ENCODE results near the gene SMIM36. TPM values are rescaled to one million over a fixed set of nuclear protein-coding genes. Genes with fewer than 3 reads are reported as not detected.

SMIM36 gene
- total RNA-seq, 1 donor from 2014 or later = not detected

DNA sequence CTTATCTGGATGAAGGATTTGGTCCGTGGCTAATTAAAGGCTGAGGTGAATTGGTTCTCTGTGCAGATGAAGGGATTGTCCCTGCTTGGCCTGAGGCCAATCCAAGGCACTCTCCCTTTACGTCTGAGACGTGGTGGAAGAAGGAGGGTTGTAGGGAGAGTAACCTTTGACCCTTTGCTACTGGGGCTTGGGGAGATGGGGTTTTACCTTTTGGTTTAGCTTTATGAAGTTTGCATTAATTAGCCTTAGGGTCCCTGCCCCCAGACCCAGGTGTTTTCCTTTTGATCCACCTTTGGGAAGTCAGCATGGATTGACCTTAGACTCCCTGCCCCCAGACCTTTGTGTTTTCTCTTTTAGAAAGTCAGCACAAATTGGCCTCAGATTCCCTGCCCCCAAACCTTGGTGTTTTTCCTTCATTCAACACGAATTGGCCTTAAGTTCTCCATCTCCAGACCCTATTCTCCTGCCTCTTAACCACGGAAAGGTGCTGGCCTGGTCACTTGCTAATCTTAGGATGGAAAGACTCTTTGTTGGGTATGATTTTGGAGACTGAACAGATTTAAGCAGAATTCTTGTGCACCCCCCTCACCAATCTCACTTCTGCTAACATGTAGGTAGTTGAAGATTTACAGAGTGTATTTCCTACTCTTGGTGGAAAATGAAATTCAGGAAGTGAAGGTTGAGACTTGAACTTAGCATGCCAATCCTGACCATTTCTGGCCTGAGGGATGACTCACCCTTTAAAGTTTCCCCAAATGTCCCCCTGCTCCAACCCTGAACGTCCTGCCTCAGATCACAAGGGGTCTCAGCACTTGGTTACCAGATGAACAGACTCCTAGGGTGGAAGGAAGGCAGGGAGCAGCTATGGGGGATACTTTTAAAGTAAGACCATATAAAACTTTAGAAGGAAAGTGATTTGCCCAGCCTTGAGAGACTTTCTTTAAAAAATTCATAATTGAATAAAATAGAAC is 66.5 kb downstream of the SMIM36 start:
- H3K9me3 Mint-ChIP-seq = no peaks in the 10 kb centered on the region
- TF ChIP-seq CTCF (IDR thresholded peaks at IDR 0.05; ENCODE audit: unreplicated experiment) = no peak
- peaks cover 72% of the 10 kb centered on the region for H3K4me1 Mint-ChIP-seq
- no peaks in the 10 kb centered on the region for H3K36me3 Mint-ChIP-seq
- DNase-seq (ENCODE audit: low spot score in 2 of 2, unreplicated experiment in 2 of 2) = no peak
- peak overlapping the region; percentile 85 for H3K27ac Mint-ChIP-seq
- no peaks in the 10 kb centered on the region for H3K27me3 Mint-ChIP-seq (ENCODE audit: low read depth)
- no peak overlapping the region for H3K4me3 Mint-ChIP-seq

GRCh38 chr17:55443904-55444303 is 67.3 kb downstream of the SMIM36 start:
- Mint-ChIP-seq H3K36me3 (no peaks in the 10 kb centered on the region), H3K4me3 (no peak overlapping the region), H3K9me3 (peaks cover 3% of the 10 kb centered on the region), H3K4me1 (peaks cover 67% of the 10 kb centered on the region), H3K27ac (peak overlapping the region; percentile 85), H3K27me3 (ENCODE audit: low read depth) (no peaks in the 10 kb centered on the region)
- no peak for DNase-seq (ENCODE audit: low spot score in 2 of 2, unreplicated experiment in 2 of 2)
- no peak for TF ChIP-seq CTCF (IDR thresholded peaks at IDR 0.05; ENCODE audit: unreplicated experiment)

DNA sequence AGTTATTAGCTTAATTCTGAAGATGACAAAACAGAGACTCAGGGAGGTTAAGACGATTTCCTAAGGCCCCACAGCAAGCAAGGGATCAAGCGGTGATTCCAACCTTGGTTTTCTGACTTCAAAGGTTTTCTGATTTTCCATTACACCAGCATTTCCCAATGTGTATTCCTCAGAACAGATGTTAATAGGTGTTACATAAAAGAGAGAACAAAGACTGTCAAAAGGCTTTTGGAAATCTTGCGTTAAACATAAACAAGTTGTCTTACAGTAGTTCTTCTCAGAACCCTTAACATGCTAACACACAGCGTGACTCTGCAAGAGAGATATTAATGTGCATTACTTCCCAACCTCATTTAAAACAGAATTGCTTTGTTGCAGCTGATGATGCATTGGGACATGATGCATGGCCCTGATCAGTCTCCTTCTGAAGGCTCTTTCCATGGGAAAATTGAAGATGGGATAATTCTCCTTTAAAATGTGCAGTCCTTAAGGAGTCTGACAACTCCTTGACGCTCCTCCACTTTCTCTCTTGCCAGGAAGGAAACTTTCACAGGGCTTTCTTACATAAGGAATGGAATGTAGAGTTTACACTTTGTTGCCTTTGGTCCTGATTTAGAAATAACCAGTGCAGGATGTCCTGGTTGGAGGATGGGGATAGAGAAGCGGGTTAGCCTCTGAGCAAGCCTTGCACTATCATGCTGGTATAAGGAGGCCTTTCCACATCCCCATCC is 68.1 kb downstream of the SMIM36 start:
- Mint-ChIP-seq H3K4me1 (peaks cover 62% of the 10 kb centered on the region), H3K27ac (peak overlapping the region; percentile 85), H3K27me3 (ENCODE audit: low read depth) (no peaks in the 10 kb centered on the region), H3K36me3 (no peaks in the 10 kb centered on the region), H3K9me3 (peaks cover 3% of the 10 kb centered on the region), H3K4me3 (no peak overlapping the region)
- no peak for TF ChIP-seq CTCF (IDR thresholded peaks at IDR 0.05; ENCODE audit: unreplicated experiment)
- no peak for DNase-seq (ENCODE audit: low spot score in 2 of 2, unreplicated experiment in 2 of 2)

DNA sequence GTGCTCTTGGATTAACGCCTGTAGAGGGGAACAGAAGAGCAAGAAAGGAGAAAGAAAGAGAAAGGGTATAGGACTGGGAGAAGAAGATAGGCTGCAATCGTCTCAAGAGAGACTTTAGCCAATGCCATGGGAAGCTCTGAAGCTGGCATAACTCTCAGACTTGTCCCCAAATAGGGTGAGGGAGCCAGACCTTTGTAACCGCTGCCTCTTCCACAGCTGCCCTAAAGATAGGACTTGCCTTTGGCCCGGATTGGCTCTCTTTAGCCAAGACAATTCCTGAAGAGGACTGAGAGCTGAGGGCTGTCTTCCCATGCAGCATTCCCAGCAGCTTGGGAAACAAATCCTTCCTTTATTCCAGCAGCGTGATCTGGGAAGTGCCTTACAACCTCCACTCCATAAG is 68.8 kb downstream of the SMIM36 start:
- no peak for TF ChIP-seq CTCF (IDR thresholded peaks at IDR 0.05; ENCODE audit: unreplicated experiment)
- H3K27ac Mint-ChIP-seq = peak overlapping the region; percentile 85
- peaks cover 60% of the 10 kb centered on the region for H3K4me1 Mint-ChIP-seq
- no peak overlapping the region for H3K4me3 Mint-ChIP-seq
- H3K36me3 Mint-ChIP-seq = no peaks in the 10 kb centered on the region
- peaks cover 3% of the 10 kb centered on the region for H3K9me3 Mint-ChIP-seq
- H3K27me3 Mint-ChIP-seq (ENCODE audit: low read depth) = no peaks in the 10 kb centered on the region
- DNase-seq (ENCODE audit: low spot score in 2 of 2, unreplicated experiment in 2 of 2) = no peak

GRCh38 chr17:55441544-55441943 is 69.7 kb downstream of the SMIM36 start:
- H3K9me3 Mint-ChIP-seq = peaks cover 3% of the 10 kb centered on the region
- H3K4me3 Mint-ChIP-seq = no peak overlapping the region
- H3K27me3 Mint-ChIP-seq (ENCODE audit: low read depth) = no peaks in the 10 kb centered on the region
- no peak for DNase-seq (ENCODE audit: low spot score in 2 of 2, unreplicated experiment in 2 of 2)
- H3K36me3 Mint-ChIP-seq = no peaks in the 10 kb centered on the region
- no peak overlapping the region for H3K27ac Mint-ChIP-seq
- TF ChIP-seq CTCF (IDR thresholded peaks at IDR 0.05; ENCODE audit: unreplicated experiment) = no peak
- H3K4me1 Mint-ChIP-seq = peaks cover 63% of the 10 kb centered on the region
